Measurements from ENCODE around the gene DCUN1D2. TPM values are rescaled to one million over a fixed set of nuclear protein-coding genes. Genes with fewer than 3 reads are reported as not detected.

Gene DCUN1D2
- total RNA-seq, 3 donors from 2014 or later: 11.1 to 13.7 (median 12.4) TPM

DNA sequence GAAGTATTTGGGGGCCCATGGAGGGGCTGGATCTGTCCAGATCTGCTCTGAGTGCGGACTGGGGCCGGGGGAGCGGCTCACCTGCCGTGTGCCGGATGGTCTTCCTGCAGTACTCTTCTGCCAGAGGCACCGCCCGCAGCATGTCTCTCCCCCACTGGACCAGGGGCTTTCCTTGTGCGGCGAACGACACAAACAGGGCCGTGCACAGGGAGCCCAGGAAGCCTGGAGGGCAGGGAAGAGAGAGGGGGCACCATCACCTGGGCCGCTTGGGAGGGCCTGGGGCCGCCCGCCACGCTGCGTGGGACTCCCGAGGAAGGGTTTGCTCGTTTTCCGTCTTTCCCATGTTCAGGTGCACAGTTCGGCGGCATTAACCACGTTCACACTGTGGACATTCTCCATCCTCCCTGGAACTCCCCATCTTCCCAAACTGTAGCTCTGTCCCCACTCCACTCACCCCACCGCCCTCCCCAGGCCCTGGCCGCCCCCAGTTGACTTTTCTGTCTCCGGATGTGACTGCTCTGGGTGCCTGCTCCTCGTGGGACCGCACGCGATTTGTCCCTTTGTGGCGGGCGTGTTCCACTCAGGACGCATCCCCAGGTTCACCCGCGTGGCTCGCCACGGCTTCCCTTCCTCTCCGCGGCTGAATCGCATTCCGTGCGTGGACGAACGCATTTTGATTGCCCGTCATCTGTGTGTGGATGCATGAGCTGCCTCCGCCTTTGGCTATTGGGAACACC lies 61.5 kb downstream of the DCUN1D2 start:
- H3K4me3 Mint-ChIP-seq: no peak overlapping the region
- no peaks in the 10 kb centered on the region for H3K4me1 Mint-ChIP-seq (ENCODE audit: low read depth)
- H3K9me3 Mint-ChIP-seq: no peaks in the 10 kb centered on the region
- H3K36me3 Mint-ChIP-seq (ENCODE audit: insufficient read depth): no peaks in the 10 kb centered on the region
- no peak for DNase-seq
- no peak for ATAC-seq
- H3K27me3 Mint-ChIP-seq (ENCODE audit: low read depth): no peaks in the 10 kb centered on the region

DNA sequence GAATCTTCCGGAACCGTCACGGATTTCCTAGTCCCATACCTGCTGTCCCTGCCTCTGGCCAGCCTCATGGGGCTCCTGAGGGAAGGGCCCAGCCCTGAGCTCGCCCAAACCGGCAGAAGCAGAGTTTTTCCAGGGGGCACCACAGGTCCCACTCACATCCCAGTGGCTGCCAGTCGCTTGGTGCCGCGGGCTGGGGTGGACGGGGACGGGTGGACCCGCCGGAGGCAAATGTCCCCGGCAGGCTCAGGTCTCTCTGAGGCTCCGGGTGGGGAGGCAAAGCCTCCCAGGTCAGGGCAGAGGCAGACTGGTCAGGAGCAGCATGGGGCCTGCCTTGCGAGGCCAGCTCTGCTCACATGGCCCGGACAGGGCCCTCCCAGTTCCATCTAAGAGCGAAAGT lies 62.0 kb downstream of the DCUN1D2 start:
- Mint-ChIP-seq H3K27me3 (ENCODE audit: low read depth) (no peaks in the 10 kb centered on the region), H3K9me3 (no peaks in the 10 kb centered on the region), H3K36me3 (ENCODE audit: insufficient read depth) (no peaks in the 10 kb centered on the region), H3K4me1 (ENCODE audit: low read depth) (no peaks in the 10 kb centered on the region), H3K4me3 (no peak overlapping the region)
- ATAC-seq (no peak), DNase-seq (no peak)

GRCh38 chr13:113427562-113428468 lies 62.7 kb downstream of the DCUN1D2 start:
- Mint-ChIP-seq H3K27me3 (ENCODE audit: low read depth) (no peaks in the 10 kb centered on the region), H3K9me3 (no peaks in the 10 kb centered on the region), H3K4me3 (no peak overlapping the region), H3K36me3 (ENCODE audit: insufficient read depth) (no peaks in the 10 kb centered on the region), H3K4me1 (ENCODE audit: low read depth) (no peaks in the 10 kb centered on the region)
- ATAC-seq: no peak
- no peak for DNase-seq

- Mint-ChIP-seq H3K36me3 (ENCODE audit: insufficient read depth) (no peaks in the 10 kb centered on the region), H3K9me3 (no peaks in the 10 kb centered on the region), H3K4me1 (ENCODE audit: low read depth) (no peaks in the 10 kb centered on the region), H3K4me3 (no peak overlapping the region), H3K27me3 (ENCODE audit: low read depth) (no peaks in the 10 kb centered on the region)
- DNase-seq (no peak), ATAC-seq (no peak)
Observed at GRCh38 chr13:113426591-113426986, 63.9 kb downstream of the DCUN1D2 start.

- Mint-ChIP-seq H3K36me3 (ENCODE audit: insufficient read depth) (no peaks in the 10 kb centered on the region), H3K9me3 (no peaks in the 10 kb centered on the region), H3K27me3 (ENCODE audit: low read depth) (no peaks in the 10 kb centered on the region), H3K4me1 (ENCODE audit: low read depth) (no peaks in the 10 kb centered on the region), H3K4me3 (no peak overlapping the region)
- DNase-seq (no peak), ATAC-seq (no peak)
Observed at GRCh38 chr13:113425941-113426590, 64.4 kb downstream of the DCUN1D2 start.

DNA sequence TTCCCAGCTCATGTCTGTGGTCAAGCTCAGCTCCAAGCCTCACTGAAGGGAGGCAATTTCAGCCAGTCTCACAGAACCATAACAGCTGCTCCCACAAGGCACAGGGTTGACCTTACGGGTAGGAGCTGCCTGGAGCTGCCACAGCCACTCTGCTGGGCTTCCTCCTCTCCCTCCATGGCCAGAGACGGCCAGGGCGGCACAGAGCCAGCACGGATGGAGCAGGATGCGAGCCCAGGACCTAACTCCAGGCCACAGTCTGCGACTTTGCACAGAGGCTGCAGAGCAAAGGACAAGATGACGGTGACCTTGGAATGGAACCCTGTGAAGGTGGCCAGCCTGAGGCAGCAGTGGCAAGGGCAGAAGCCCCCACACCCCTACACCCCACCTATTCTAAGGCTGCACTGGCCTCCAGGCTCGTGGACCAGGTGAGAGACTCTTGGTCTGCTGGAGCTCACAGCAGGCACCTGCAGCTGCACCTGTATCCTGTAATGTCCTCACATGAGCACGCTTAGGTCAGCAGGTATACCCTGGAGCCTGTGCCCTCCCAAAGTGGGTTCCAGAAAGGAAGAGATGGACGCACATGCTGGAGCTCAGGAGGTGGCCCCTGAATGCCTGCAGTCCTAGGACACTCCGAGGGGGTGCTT lies 66.9 kb downstream of the DCUN1D2 start:
- H3K27me3 Mint-ChIP-seq (ENCODE audit: low read depth): peaks cover 2% of the 10 kb centered on the region
- no peak for DNase-seq
- H3K4me3 Mint-ChIP-seq: no peak overlapping the region
- H3K36me3 Mint-ChIP-seq (ENCODE audit: insufficient read depth): no peaks in the 10 kb centered on the region
- no peaks in the 10 kb centered on the region for H3K4me1 Mint-ChIP-seq (ENCODE audit: low read depth)
- no peaks in the 10 kb centered on the region for H3K9me3 Mint-ChIP-seq
- ATAC-seq: no peak

GRCh38 chr13:113422807-113423519 lies 67.5 kb downstream of the DCUN1D2 start:
- no peak overlapping the region for H3K4me3 Mint-ChIP-seq
- H3K27me3 Mint-ChIP-seq (ENCODE audit: low read depth): peaks cover 2% of the 10 kb centered on the region
- ATAC-seq: no peak
- no peak for DNase-seq
- H3K36me3 Mint-ChIP-seq (ENCODE audit: insufficient read depth): no peaks in the 10 kb centered on the region
- H3K9me3 Mint-ChIP-seq: no peaks in the 10 kb centered on the region
- no peaks in the 10 kb centered on the region for H3K4me1 Mint-ChIP-seq (ENCODE audit: low read depth)

- Mint-ChIP-seq H3K4me1 (ENCODE audit: low read depth) (no peaks in the 10 kb centered on the region), H3K9me3 (no peaks in the 10 kb centered on the region), H3K36me3 (ENCODE audit: insufficient read depth) (no peaks in the 10 kb centered on the region), H3K27me3 (ENCODE audit: low read depth) (peaks cover 4% of the 10 kb centered on the region), H3K4me3 (no peak overlapping the region)
- DNase-seq (no peak), ATAC-seq (no peak)
Observed at GRCh38 chr13:113421673-113422270, 68.7 kb downstream of the DCUN1D2 start.

GRCh38 chr13:113420833-113421600 lies 69.5 kb downstream of the DCUN1D2 start:
- no peaks in the 10 kb centered on the region for H3K36me3 Mint-ChIP-seq (ENCODE audit: insufficient read depth)
- peaks cover 4% of the 10 kb centered on the region for H3K27me3 Mint-ChIP-seq (ENCODE audit: low read depth)
- no peak for DNase-seq
- H3K4me1 Mint-ChIP-seq (ENCODE audit: low read depth): no peaks in the 10 kb centered on the region
- ATAC-seq: no peak
- H3K4me3 Mint-ChIP-seq: no peak overlapping the region
- no peaks in the 10 kb centered on the region for H3K9me3 Mint-ChIP-seq

- DNase-seq (no peak), ATAC-seq (no peak)
- H3K4me3 Mint-ChIP-seq: no peak overlapping the region
- H3K9me3 Mint-ChIP-seq: no peaks in the 10 kb centered on the region
- no peaks in the 10 kb centered on the region for H3K36me3 Mint-ChIP-seq (ENCODE audit: insufficient read depth)
- H3K4me1 Mint-ChIP-seq (ENCODE audit: low read depth): no peaks in the 10 kb centered on the region
- peaks cover 4% of the 10 kb centered on the region for H3K27me3 Mint-ChIP-seq (ENCODE audit: low read depth)
Observed at GRCh38 chr13:113420232-113420631, 70.3 kb downstream of the DCUN1D2 start.

- H3K36me3 Mint-ChIP-seq (ENCODE audit: insufficient read depth): no peaks in the 10 kb centered on the region
Observed at GRCh38 chr13:113419531-113420193, 70.8 kb downstream of the DCUN1D2 start.

GRCh38 chr13:113418722-113419049 lies 71.8 kb downstream of the DCUN1D2 start:
- Mint-ChIP-seq H3K4me1 (ENCODE audit: low read depth) (no peaks in the 10 kb centered on the region), H3K4me3 (no peak overlapping the region)

More at GRCh38 chr13:113419531-113420193, 70.8 kb downstream of the DCUN1D2 start:
- no peaks in the 10 kb centered on the region for H3K9me3 Mint-ChIP-seq
- ATAC-seq (no peak), DNase-seq (no peak)
- H3K27me3 Mint-ChIP-seq (ENCODE audit: low read depth): peaks cover 4% of the 10 kb centered on the region
- H3K4me3 Mint-ChIP-seq: no peak overlapping the region
- H3K4me1 Mint-ChIP-seq (ENCODE audit: low read depth): no peaks in the 10 kb centered on the region

More at GRCh38 chr13:113418722-113419049, 71.8 kb downstream of the DCUN1D2 start:
- no peak for DNase-seq
- no peaks in the 10 kb centered on the region for H3K9me3 Mint-ChIP-seq
- no peaks in the 10 kb centered on the region for H3K36me3 Mint-ChIP-seq (ENCODE audit: insufficient read depth)
- peaks cover 4% of the 10 kb centered on the region for H3K27me3 Mint-ChIP-seq (ENCODE audit: low read depth)
- no peak for ATAC-seq

Data from activated T-cell treated with anti-CD3 and anti-CD28 coated beads, Interleukin-2, amount 50 U/mL, for 4 hours (primary cell).